Endothelial cell of umbilical vein (primary cell): ENCODE measurements around the gene SPO11.

Experiments used
- CTCF ChIP-seq, 2 donors: IDR thresholded peaks; 1 replicate in 1 of 2; 2 replicates in 1 of 2; pipeline ENCODE4 v1.5.1; 2011; ENCODE audit warnings: low read length in 2 of 2, mild to moderate bottlenecking in 2 of 2, moderate library complexity in 2 of 2, control low read depth in 1 of 2, inconsistent platforms in 1 of 2, low read depth in 1 of 2; ENCODE audit not compliant: insufficient read depth in 1 of 2; ENCODE audit errors: extremely low read depth in 1 of 2
- POLR2A ChIP-seq: IDR thresholded peaks from 2 replicates; pipeline ENCODE4 v1.6.1; 2012; ENCODE audit warnings: low read depth, mild to moderate bottlenecking, control low read depth, low read length

- TF ChIP-seq POLR2A (no peak), CTCF (IDR thresholded peaks at IDR 0.05; ENCODE audit: extremely low read depth in 1 of 2, insufficient read depth in 1 of 2, low read depth in 1 of 2, low read length in 2 of 2) (no peak)
These were observed 41.7 kb upstream of the SPO11 start for GRCh38 chr20:57287901-57288300.
